GM18873 (cell line): ENCODE results near the gene ANKRD13B.
A peak's percentile ranks its signal among the peaks of the same experiment; 100 is the strongest.

Experiments
- ATAC-seq: cut with Tn5 transposase; IDR thresholded peaks from one replicate; pipeline ENCODE4 v1.9.1; 2021; ENCODE audit warnings: mild to moderate bottlenecking, moderate library complexity, moderate number of reproducible peaks; ENCODE audit not compliant: unreplicated experiment, low FRiP score

ANKRD13B gene

DNA sequence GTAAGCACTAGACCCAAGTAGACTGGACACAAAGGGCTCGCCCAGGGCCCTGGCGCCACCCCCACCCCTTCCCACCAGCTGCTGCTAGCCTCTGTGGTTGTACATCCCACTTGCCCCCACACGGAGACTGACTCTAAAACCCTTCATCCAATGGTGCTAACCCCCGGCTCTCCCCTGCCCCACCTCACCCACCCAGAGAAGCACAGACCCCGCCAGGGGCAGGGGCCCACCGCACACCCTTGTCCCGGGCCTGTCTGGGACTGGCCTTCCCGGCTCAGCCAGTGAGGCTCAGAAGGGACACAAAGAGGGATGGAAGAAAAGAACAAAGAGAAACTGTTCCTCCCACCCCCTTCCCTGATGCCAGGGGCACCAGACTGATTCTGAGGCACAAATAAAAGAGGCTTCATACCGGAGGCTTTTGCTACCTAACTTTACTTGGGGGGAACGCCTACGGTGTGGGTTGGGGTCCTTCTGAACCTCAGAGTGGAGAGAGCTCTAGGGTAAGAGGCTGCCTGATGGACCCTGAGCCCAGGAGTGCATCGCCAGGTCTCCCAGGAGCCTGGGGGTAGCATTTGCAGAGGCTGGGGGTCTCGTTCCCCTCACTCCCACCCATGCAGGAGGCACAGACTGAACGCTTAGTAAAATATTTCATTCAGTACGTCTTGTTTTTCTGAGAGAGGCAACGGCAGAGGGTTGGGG is 21.6 kb downstream of the ANKRD13B start:
- no peak for ATAC-seq

- no peak for ATAC-seq
Observed at GRCh38 chr17:29615048-29615385, 22.1 kb downstream of the ANKRD13B start.

GRCh38 chr17:29615492-29616299 is 22.8 kb downstream of the ANKRD13B start:
- ATAC-seq: no peak

- no peak for ATAC-seq
Observed at GRCh38 chr17:29616300-29617048, 23.5 kb downstream of the ANKRD13B start.

DNA sequence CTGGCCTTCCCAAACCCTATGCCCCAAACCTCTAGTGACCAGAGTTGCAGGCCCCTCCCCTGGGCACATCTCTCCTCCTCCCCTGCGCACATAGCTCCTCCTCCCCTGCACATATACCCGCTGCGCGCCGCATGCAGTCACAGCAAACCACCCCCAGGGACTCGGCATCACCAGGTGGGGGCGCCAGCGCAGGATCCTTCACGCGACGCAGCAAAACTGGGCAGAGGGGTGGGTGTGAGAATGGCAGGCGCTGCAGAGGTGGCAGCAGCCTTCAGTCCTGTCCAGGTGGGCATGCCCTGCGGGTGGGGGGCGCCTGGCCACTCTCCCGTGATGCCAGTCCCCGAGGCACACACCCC is 24.2 kb downstream of the ANKRD13B start:
- ATAC-seq: peak; percentile 46

GRCh38 chr17:29617481-29618271 is 24.7 kb downstream of the ANKRD13B start:
- no peak for ATAC-seq

- no peak for ATAC-seq
Observed at GRCh38 chr17:29618272-29619065, 25.5 kb downstream of the ANKRD13B start.

DNA sequence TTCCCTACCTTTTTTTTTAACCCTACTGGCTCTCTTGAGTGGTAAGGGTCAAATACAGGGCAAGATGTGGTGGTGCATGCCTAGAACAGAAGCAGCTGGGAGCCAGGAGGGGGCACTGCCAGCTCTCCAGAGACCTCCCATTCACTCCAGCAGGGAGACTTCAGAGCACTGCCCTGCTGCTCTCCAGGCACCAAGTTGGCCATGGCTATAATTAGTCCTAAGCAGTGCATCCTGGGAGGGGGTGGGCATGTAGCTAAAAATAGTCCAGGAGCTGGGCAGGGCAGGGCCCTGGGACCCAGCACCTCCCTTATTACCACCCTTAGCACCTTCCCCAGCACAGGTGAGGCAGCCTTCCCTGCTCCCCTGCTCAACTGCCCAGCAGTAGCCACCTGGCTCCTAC is 26.3 kb downstream of the ANKRD13B start:
- ATAC-seq: no peak

- no peak for ATAC-seq
Observed at GRCh38 chr17:29620271-29620670, 27.3 kb downstream of the ANKRD13B start.

DNA sequence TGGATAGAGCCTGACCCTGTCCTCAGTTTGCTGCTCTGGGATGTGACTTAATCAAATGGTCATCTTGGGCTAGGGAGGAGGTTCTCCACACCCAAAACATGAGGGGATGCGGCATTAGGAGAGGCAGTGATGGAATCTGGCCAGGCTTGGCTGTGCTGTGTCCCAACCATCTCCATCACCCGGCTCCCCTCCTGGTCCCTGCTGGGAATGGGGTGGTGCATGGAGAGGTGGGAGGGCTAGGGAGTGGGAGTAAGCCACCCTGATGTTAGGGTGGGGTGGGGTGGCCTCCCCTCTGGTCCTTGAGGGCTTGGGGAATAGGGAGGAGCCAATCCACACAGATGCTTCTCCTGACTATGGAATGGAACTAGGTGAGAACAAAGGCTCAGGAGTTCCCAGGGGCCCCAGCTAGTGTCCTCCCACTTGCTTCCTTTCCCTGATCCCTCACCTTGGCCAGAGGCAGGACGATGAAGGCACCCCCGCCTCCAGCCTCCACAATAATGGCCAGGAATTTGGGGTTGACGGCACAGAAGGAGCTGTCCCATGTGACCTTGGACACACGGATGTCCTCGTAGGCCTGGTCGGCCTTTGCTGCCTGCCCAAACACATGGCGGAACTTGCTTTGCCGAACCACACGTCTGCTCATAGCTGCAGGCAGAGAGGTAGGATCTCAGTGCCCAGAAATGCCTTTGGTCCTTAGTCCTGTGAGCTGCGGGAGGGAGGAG is 28.0 kb downstream of the ANKRD13B start:
- ATAC-seq: no peak

GRCh38 chr17:29621751-29622194 is 28.8 kb downstream of the ANKRD13B start:
- no peak for ATAC-seq

- no peak for ATAC-seq
Observed at GRCh38 chr17:29622337-29623282, 29.7 kb downstream of the ANKRD13B start, which contains the start of gene CORO6. Gene CORO6 (minus strand): TSS chr17:29622912. CDS start chr17:29621421, 1,491 bp downstream.

DNA sequence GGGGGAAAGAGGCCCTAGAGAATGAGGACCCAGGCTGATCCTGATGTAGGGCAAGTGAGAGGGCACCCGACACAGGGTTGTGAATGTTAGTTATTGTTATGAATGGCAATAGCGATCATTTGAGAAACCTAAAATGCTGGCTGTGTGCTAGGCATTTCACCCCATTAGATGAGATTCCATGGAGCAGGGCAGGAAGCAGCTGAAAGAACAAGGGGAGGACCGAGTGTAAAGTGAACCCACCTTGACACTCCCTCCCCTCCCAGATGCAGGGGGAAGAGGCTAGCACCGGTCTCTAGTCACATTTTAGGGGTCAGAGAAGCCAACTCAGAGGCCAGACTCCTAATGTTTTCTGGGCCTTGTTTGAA is 30.3 kb downstream of the ANKRD13B start:
- no peak for ATAC-seq

GRCh38 chr17:29624586-29624985 is 31.7 kb downstream of the ANKRD13B start:
- ATAC-seq: no peak

GRCh38 chr17:29625037-29625750 is 32.3 kb downstream of the ANKRD13B start:
- ATAC-seq: no peak

GRCh38 chr17:29627951-29628350 is 35.0 kb downstream of the ANKRD13B start:
- no peak for ATAC-seq

GRCh38 chr17:29628644-29629043 is 35.7 kb downstream of the ANKRD13B start:
- no peak for ATAC-seq
